ENCODE measurements around the gene LRP1B. TPM values are rescaled to one million over a fixed set of nuclear protein-coding genes. Genes with fewer than 3 reads are reported as not detected.

LRP1B gene
- polyA plus RNA-seq, 1 donor from 2014 or later = 12.7 TPM

DNA sequence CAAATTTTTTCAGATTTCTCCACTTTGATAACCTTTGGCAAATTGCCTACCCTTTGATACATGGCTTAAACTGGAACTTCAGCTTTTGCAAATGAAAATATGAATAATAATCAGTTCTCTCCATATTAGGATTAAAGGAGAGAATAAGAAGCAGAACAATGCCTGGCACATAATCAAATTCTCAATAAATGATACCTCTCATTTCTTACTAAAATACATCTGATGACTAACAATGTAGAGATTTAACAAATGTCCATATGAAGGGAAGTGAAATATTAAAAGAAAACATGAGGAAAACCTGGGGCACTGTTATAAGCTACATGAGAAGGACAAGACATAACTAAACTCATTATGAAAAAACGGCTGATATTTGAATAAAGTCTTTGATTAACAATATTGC, 1103.6 kb downstream of the LRP1B start:
- no peak overlapping the region for H3K9ac ChIP-seq (ENCODE audit: low read length)

DNA sequence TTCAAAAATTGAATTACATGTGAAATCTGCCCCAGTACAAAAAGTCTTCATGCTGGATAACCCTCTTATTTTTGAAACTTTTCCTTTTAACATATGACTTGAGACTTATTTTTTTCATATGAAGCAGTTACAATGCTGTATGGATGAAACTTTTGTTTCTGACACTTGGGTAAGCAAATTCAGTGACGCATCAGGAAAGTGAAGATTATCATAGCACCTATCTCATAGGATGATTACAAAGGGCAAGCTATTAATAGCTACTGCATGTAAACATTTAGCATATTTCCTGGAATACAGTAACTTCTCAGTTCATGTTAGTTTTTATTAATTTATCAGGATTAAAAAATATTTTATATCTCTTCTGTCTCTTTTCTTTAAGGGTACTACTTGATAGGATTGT, 1109.2 kb downstream of the LRP1B start:
- Histone ChIP-seq H3K36me3 (ENCODE audit: insufficient read depth, low read length) (no peaks in the 10 kb centered on the region), H3K27me3 (ENCODE audit: insufficient read depth, low read depth, low read length) (no peaks in the 10 kb centered on the region), H4K20me1 (ENCODE audit: insufficient read depth) (no peaks in the 10 kb centered on the region), H3F3A (ENCODE audit: insufficient read depth, low read length, poor library complexity, severe bottlenecking) (no peaks in the 10 kb centered on the region), H3K4me2 (ENCODE audit: low read length) (no peak overlapping the region), H3K9me2 (ENCODE audit: insufficient read depth, low read length) (no peaks in the 10 kb centered on the region), H3K27ac (ENCODE audit: low read length) (no peak overlapping the region), H3K9me3 (ENCODE audit: low read length) (no peaks in the 10 kb centered on the region), H3K9ac (ENCODE audit: low read length) (no peak overlapping the region), H3K4me3 (ENCODE audit: low read length) (no peak overlapping the region), H2AFZ (ENCODE audit: low read depth, low read length) (no peak overlapping the region), H3K79me2 (replicated peaks; ENCODE audit: insufficient read depth, low read length) (no peaks in the 10 kb centered on the region)
- TF ChIP-seq EZH2 (IDR thresholded peaks at IDR 0.05; ENCODE audit: borderline replicate concordance, insufficient read depth, low read length, poor library complexity, severe bottlenecking) = no peak
- TF ChIP-seq MXI1 (conservative IDR thresholded peaks at IDR 0.05; ENCODE audit: poor library complexity, severe bottlenecking) = no peak
- TF ChIP-seq SMC3 (conservative IDR thresholded peaks at IDR 0.05; ENCODE audit: poor library complexity) = no peak
- no peak for TF ChIP-seq POLR2AphosphoS5 (IDR thresholded peaks at IDR 0.05)
- TF ChIP-seq RAD21 (conservative IDR thresholded peaks at IDR 0.05) = no peak
- no peak for TF ChIP-seq EP300 (conservative IDR thresholded peaks at IDR 0.05; ENCODE audit: poor library complexity, severe bottlenecking)
- TF ChIP-seq, protein P1, sequence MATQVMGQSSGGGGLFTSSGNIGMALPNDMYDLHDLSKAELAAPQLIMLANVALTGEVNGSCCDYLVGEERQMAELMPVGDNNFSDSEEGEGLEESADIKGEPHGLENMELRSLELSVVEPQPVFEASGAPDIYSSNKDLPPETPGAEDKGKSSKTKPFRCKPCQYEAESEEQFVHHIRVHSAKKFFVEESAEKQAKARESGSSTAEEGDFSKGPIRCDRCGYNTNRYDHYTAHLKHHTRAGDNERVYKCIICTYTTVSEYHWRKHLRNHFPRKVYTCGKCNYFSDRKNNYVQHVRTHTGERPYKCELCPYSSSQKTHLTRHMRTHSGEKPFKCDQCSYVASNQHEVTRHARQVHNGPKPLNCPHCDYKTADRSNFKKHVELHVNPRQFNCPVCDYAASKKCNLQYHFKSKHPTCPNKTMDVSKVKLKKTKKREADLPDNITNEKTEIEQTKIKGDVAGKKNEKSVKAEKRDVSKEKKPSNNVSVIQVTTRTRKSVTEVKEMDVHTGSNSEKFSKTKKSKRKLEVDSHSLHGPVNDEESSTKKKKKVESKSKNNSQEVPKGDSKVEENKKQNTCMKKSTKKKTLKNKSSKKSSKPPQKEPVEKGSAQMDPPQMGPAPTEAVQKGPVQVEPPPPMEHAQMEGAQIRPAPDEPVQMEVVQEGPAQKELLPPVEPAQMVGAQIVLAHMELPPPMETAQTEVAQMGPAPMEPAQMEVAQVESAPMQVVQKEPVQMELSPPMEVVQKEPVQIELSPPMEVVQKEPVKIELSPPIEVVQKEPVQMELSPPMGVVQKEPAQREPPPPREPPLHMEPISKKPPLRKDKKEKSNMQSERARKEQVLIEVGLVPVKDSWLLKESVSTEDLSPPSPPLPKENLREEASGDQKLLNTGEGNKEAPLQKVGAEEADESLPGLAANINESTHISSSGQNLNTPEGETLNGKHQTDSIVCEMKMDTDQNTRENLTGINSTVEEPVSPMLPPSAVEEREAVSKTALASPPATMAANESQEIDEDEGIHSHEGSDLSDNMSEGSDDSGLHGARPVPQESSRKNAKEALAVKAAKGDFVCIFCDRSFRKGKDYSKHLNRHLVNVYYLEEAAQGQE (IDR thresholded peaks at IDR 0.05; ENCODE audit: borderline replicate concordance) = no peak
- TF ChIP-seq, protein P2, sequence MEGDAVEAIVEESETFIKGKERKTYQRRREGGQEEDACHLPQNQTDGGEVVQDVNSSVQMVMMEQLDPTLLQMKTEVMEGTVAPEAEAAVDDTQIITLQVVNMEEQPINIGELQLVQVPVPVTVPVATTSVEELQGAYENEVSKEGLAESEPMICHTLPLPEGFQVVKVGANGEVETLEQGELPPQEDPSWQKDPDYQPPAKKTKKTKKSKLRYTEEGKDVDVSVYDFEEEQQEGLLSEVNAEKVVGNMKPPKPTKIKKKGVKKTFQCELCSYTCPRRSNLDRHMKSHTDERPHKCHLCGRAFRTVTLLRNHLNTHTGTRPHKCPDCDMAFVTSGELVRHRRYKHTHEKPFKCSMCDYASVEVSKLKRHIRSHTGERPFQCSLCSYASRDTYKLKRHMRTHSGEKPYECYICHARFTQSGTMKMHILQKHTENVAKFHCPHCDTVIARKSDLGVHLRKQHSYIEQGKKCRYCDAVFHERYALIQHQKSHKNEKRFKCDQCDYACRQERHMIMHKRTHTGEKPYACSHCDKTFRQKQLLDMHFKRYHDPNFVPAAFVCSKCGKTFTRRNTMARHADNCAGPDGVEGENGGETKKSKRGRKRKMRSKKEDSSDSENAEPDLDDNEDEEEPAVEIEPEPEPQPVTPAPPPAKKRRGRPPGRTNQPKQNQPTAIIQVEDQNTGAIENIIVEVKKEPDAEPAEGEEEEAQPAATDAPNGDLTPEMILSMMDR (IDR thresholded peaks at IDR 0.05; ENCODE audit: poor library complexity, severe bottlenecking) = no peak
- no peak for TF ChIP-seq TAF1 (IDR thresholded peaks at IDR 0.05; ENCODE audit: low read depth)

More for the DNA sequence above, 1103.6 kb downstream of the LRP1B start:
- H2AFZ ChIP-seq (ENCODE audit: low read depth, low read length) = no peak overlapping the region
- no peaks in the 10 kb centered on the region for H3F3A ChIP-seq (ENCODE audit: insufficient read depth, low read length, poor library complexity, severe bottlenecking)
- no peaks in the 10 kb centered on the region for H3K79me2 ChIP-seq (replicated peaks; ENCODE audit: insufficient read depth, low read length)
- H3K27me3 ChIP-seq (ENCODE audit: insufficient read depth, low read depth, low read length) = no peaks in the 10 kb centered on the region
- no peak overlapping the region for H3K4me2 ChIP-seq (ENCODE audit: low read length)
- H3K27ac ChIP-seq (ENCODE audit: low read length) = no peak overlapping the region
- TF ChIP-seq MXI1 (conservative IDR thresholded peaks at IDR 0.05; ENCODE audit: poor library complexity, severe bottlenecking) (no peak), RAD21 (conservative IDR thresholded peaks at IDR 0.05) (no peak)
- no peaks in the 10 kb centered on the region for H4K20me1 ChIP-seq (ENCODE audit: insufficient read depth)
- no peaks in the 10 kb centered on the region for H3K9me2 ChIP-seq (ENCODE audit: insufficient read depth, low read length)
- no peak overlapping the region for H3K4me3 ChIP-seq (ENCODE audit: low read length)
- H3K9me3 ChIP-seq (ENCODE audit: low read length) = peaks cover 5% of the 10 kb centered on the region
- no peaks in the 10 kb centered on the region for H3K36me3 ChIP-seq (ENCODE audit: insufficient read depth, low read length)

DNA sequence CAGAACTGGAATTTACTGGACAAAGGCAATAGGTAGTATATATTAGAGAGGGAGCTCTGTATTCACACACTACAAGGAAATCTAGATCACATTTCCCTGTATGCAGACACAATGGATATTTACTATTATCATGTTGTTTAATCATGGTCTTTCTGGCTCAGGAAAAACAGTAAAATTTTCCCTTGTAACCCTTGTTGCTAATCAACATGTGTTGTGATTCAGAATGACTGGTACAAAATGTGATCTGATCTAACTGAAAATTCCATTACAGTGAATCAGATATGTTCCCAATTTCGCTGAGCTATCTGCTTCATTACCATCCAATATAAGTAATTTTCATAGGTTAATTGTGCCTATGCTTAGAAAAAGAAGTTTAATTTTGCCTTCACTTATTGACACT, 1109.7 kb downstream of the LRP1B start:
- no peak overlapping the region for H3K27ac ChIP-seq (ENCODE audit: low read length)
- H3K9me3 ChIP-seq (ENCODE audit: low read length) = no peaks in the 10 kb centered on the region
- no peaks in the 10 kb centered on the region for H3K79me2 ChIP-seq (replicated peaks; ENCODE audit: insufficient read depth, low read length)
- no peaks in the 10 kb centered on the region for H3K36me3 ChIP-seq (ENCODE audit: insufficient read depth, low read length)
- no peak overlapping the region for H3K4me3 ChIP-seq (ENCODE audit: low read length)
- no peak overlapping the region for H3K9ac ChIP-seq (ENCODE audit: low read length)
- H3K9me2 ChIP-seq (ENCODE audit: insufficient read depth, low read length) = no peaks in the 10 kb centered on the region
- H3K27me3 ChIP-seq (ENCODE audit: insufficient read depth, low read depth, low read length) = no peaks in the 10 kb centered on the region
- no peak overlapping the region for H2AFZ ChIP-seq (ENCODE audit: low read depth, low read length)
- H3F3A ChIP-seq (ENCODE audit: insufficient read depth, low read length, poor library complexity, severe bottlenecking) = no peaks in the 10 kb centered on the region
- no peaks in the 10 kb centered on the region for H4K20me1 ChIP-seq (ENCODE audit: insufficient read depth)
- TF ChIP-seq EZH2 (IDR thresholded peaks at IDR 0.05; ENCODE audit: borderline replicate concordance, insufficient read depth, low read length, poor library complexity, severe bottlenecking) (no peak), EP300 (conservative IDR thresholded peaks at IDR 0.05; ENCODE audit: poor library complexity, severe bottlenecking) (no peak), RAD21 (conservative IDR thresholded peaks at IDR 0.05) (no peak)
- H3K4me2 ChIP-seq (ENCODE audit: low read length) = no peak overlapping the region

Data from neural cell (in vitro differentiated cells).